Erythroblast (primary cell): Measurements from ENCODE around the gene GAL3ST3.

ENCODE experiments used
- GATA1 ChIP-seq: IDR thresholded peaks from 2 replicates; pipeline ENCODE4 v1.6.1; 2011; ENCODE audit warnings: low read depth, mild to moderate bottlenecking, control low read depth, low read length, moderate library complexity
- POLR2A ChIP-seq: IDR thresholded peaks from 2 replicates; pipeline ENCODE4 v1.6.1; 2011; ENCODE audit warnings: mild to moderate bottlenecking, low read length

DNA sequence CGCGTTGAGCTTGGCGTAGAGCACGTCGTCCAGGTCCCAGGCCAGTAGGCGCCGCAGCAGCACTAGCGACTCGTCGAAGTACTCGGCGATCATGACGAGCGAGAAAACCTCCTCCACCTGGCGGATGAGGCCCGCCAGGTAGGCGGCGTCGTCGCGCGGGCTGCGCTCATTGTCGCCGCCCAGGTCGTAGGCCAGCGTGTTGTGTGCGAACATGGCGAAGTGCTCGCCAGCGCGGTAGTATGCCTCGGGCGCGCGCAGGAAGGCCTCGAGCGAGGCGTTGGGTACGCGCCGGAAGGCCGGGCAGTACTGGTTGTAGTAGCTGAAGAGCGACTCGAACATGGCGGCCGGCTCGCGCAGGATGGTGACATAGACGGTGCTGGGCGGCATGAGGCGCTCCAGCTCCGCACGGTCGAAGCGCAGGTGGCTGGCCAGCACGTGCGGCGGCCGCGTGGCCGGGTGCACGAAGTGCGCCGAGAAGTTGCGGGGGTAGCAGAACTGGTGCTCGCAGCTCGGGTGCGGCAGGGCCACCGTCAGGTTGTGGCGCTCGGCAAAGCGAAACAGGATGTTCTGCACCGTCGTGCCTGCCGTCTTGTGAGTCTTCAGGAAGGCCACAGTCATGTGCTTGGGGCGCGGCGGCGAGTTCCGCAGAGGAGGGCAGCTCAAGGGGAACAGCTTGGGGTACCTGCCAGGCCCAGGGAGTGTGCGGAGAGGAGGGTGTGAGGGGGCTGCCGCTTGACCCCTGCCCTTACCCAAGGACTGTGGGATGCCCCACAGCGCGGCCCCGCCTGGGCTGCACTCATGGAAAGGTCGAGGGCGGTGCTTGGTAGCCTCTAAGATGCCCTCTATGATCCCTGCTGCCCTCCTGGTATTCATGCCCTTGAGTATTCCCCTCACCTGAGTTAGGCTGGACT, 5.7 kb downstream of the GAL3ST3 start:
- TF ChIP-seq POLR2A: no peak
- TF ChIP-seq GATA1: no peak
